Tibial artery (tissue), 4 donors: ENCODE results near the gene MCHR1.

Source experiments
- DNase-seq, 2 donors: peaks; one replicate each; pipeline ENCODE4 v3.0.0-alpha.2; 2019
- H3K27ac ChIP-seq, 2 donors: fragments of 200-600 bp; sonication (generic) in 1 of 2; 1 replicate in 1 of 2; 2 replicates in 1 of 2; pipeline ENCODE4 v1.5.1; 2018 to 2019; ENCODE audit warnings: mild to moderate bottlenecking in 1 of 2
- H3K27me3 ChIP-seq, 2 donors: fragments of 200-600 bp; sonication (generic) in 1 of 2; one replicate each; pipeline versions ENCODE4 v1.5.1 to v1.6.0; 2016 to 2019
- H3K36me3 ChIP-seq, 3 donors: fragments of 200-600 bp; sonication (generic) in 2 of 3; one replicate each; pipeline ENCODE4 v1.5.1; 2016 to 2019; ENCODE audit warnings: mild to moderate bottlenecking in 2 of 3
- H3K4me1 ChIP-seq, 4 donors: fragments of 200-600 bp; sonication (generic) in 2 of 4; 1 replicate in 3 of 4; 2 replicates in 1 of 4; pipeline ENCODE4 v1.5.1; 2016 to 2019
- H3K4me3 ChIP-seq, 2 donors: fragments of 200-600 bp; sonication (generic) in 1 of 2; 1 replicate in 1 of 2; 2 replicates in 1 of 2; pipeline ENCODE4 v1.5.1; 2018 to 2019; ENCODE audit warnings: mild to moderate bottlenecking in 2 of 2
- H3K9me3 ChIP-seq, 3 donors: fragments of 200-600 bp; sonication (generic) in 1 of 3; one replicate each; pipeline ENCODE4 v1.5.1; 2016 to 2019
- intact Hi-C: fragments of 100-400 bp; cut with DNase I; formaldehyde crosslinking; loops from one replicate; pipeline ENCODE4 v1.15.0; 2023; ENCODE audit warnings: low total_unique reads
- TF ChIP-seq, protein P1 (sequence below), 2 experiments: fragments of 200-600 bp in 1 of 2; fragments of 450-650 bp in 1 of 2; IDR thresholded peaks; one replicate each; pipeline ENCODE4 v1.5.1; 2017 to 2019; ENCODE audit warnings: antibody characterized with exemption in 2 of 2, mild to moderate bottlenecking in 1 of 2, moderate library complexity in 1 of 2

MCHR1 gene

GRCh38 chr22:40681451-40681850, 2.2 kb downstream of the MCHR1 start:
- H3K9me3 ChIP-seq, result no peaks in the 10 kb centered on the region
- DNase-seq, result no peak
- peaks cover 0 to 31% (median 15%) of the 10 kb centered on the region in 4 donors for H3K4me1 ChIP-seq
- H3K36me3 ChIP-seq, result no peaks in the 10 kb centered on the region
- intact Hi-C loops, result no loop called here
- no peak overlapping the region for H3K27ac ChIP-seq
- TF ChIP-seq, protein P1, sequence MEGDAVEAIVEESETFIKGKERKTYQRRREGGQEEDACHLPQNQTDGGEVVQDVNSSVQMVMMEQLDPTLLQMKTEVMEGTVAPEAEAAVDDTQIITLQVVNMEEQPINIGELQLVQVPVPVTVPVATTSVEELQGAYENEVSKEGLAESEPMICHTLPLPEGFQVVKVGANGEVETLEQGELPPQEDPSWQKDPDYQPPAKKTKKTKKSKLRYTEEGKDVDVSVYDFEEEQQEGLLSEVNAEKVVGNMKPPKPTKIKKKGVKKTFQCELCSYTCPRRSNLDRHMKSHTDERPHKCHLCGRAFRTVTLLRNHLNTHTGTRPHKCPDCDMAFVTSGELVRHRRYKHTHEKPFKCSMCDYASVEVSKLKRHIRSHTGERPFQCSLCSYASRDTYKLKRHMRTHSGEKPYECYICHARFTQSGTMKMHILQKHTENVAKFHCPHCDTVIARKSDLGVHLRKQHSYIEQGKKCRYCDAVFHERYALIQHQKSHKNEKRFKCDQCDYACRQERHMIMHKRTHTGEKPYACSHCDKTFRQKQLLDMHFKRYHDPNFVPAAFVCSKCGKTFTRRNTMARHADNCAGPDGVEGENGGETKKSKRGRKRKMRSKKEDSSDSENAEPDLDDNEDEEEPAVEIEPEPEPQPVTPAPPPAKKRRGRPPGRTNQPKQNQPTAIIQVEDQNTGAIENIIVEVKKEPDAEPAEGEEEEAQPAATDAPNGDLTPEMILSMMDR (IDR thresholded peaks at IDR 0.05), result no peak
- H3K4me3 ChIP-seq, result no peak overlapping the region
- H3K27me3 ChIP-seq, result peaks cover 0 to 42% of the 10 kb centered on the region in 2 donors

DNA sequence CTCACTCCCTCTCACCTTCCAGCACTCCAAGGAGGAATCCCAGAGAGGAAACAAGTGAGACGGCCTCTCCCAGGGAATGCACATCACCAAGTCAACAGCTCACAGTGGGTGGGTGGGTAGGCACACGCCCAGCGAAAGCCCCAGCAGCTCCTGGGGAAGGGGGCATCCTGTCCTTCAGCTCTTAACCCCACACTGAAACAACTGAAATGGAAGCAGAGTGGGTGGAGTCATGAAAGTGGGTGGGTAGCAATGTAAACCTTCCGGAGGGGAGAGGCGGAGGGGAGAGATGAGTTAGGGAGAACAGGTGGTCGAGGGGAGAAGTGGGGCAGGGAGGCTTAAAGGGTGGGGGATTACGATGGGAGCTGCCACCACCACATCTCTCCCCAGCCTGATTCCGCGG, 5.4 kb downstream of the MCHR1 start:
- no peak overlapping the region for H3K4me3 ChIP-seq
- TF ChIP-seq, protein P1 (IDR thresholded peaks at IDR 0.05), result no peak
- no peaks in the 10 kb centered on the region for H3K36me3 ChIP-seq
- H3K4me1 ChIP-seq, result peaks cover 0 to 19% (median 6%) of the 10 kb centered on the region in 4 donors
- intact Hi-C loops, result no loop called here
- no peaks in the 10 kb centered on the region for H3K9me3 ChIP-seq
- no peak for DNase-seq
- H3K27me3 ChIP-seq, result peaks cover 0 to 23% of the 10 kb centered on the region in 2 donors
- H3K27ac ChIP-seq, result no peak overlapping the region

DNA sequence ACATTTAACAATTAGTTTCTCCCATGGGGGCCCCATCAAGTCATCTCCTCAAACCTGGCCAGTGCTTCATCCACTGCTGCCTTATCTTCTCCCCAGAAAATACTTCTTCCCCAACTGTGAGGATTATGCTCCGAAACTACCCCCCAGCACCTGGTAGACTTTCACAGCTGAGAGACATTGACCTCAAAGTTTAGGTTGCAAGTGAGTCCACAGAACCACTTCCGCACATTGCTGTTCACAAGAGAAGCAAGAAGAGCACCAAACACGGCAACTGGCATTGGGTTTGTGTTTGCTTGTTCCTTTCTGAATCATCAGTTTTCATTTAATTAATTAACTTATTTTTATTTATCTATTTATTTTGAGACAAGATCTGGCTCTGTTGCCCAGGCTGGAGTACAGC, 6.1 kb downstream of the MCHR1 start:
- no peaks in the 10 kb centered on the region for H3K9me3 ChIP-seq
- H3K4me1 ChIP-seq, result peaks cover 0 to 12% (median 3%) of the 10 kb centered on the region in 4 donors
- intact Hi-C loops, result no loop called here
- DNase-seq, result no peak
- H3K27me3 ChIP-seq, result peaks cover 0 to 22% of the 10 kb centered on the region in 2 donors
- no peaks in the 10 kb centered on the region for H3K36me3 ChIP-seq
- H3K4me3 ChIP-seq, result no peak overlapping the region
- no peak overlapping the region for H3K27ac ChIP-seq
- TF ChIP-seq, protein P1 (IDR thresholded peaks at IDR 0.05), result no peak

GRCh38 chr22:40687706-40688105, 8.4 kb downstream of the MCHR1 start:
- Histone ChIP-seq H3K27ac (no peak overlapping the region), H3K27me3 (peaks cover 0 to 13% of the 10 kb centered on the region in 2 donors), H3K4me1 (peaks cover 0 to 6% (median 3%) of the 10 kb centered on the region in 4 donors), H3K9me3 (no peaks in the 10 kb centered on the region), H3K4me3 (no peak overlapping the region), H3K36me3 (no peaks in the 10 kb centered on the region)
- no peak for DNase-seq
- TF ChIP-seq, protein P1 (IDR thresholded peaks at IDR 0.05), result no peak
- intact Hi-C loops, result no loop called here

DNA sequence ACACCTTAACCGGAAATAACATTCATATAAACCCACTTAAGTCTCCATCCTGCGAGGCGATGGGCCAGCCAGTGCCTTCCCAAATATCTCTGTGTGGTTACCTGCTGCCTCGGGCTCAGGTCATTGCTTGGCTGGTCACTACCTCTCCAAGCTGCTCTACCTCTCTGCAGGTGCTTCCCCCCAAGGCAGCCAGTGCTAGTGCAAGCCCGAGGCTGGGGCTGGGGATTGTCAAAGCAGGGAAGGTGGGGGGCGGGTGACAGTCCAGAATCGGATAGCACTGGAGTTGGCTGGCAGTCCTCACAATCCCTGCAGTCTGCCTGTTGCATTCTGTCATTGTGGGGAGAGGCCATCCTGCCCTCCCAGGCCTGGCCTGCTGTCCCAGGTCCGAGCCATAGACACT, 11.1 kb downstream of the MCHR1 start:
- TF ChIP-seq, protein P1 (IDR thresholded peaks at IDR 0.05), result no peak
- H3K36me3 ChIP-seq, result no peaks in the 10 kb centered on the region

DNA sequence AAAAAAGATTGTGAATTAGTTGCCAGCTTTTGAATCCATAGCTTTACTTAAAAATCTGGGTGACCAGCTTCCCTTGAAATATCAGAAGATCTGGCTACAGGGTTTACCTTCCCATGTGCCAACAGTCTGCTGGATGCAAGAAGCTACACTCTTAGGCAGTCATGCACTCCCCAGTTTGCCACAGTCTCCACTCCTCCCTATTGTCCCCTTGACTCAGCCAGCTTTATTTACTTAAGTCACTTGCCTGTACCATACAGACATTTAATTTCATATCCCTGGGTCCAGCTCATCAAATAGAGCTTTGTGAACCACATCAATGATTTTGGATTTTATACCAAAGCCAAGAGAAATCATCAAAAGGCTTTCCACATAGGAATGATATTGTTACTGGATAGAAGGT, 12.2 kb downstream of the MCHR1 start:
- no peaks in the 10 kb centered on the region for H3K4me1 ChIP-seq
- no peak overlapping the region for H3K4me3 ChIP-seq
- no peaks in the 10 kb centered on the region for H3K27me3 ChIP-seq
- intact Hi-C loops, result no loop called here
- H3K9me3 ChIP-seq, result no peaks in the 10 kb centered on the region
- H3K36me3 ChIP-seq, result no peaks in the 10 kb centered on the region
- no peak for DNase-seq
- H3K27ac ChIP-seq, result no peak overlapping the region
- TF ChIP-seq, protein P1 (IDR thresholded peaks at IDR 0.05), result no peak

More for the DNA sequence above, 11.1 kb downstream of the MCHR1 start:
- no peaks in the 10 kb centered on the region for H3K4me1 ChIP-seq
- intact Hi-C loops, result no loop called here
- H3K9me3 ChIP-seq, result no peaks in the 10 kb centered on the region
- H3K4me3 ChIP-seq, result no peak overlapping the region
- no peak overlapping the region for H3K27ac ChIP-seq
- peaks cover 0 to 6% of the 10 kb centered on the region in 2 donors for H3K27me3 ChIP-seq
- DNase-seq, result no peak
